HG02571 (cell line): ENCODE results near the gene ZNF628.

Source experiments
- ATAC-seq: cut with Tn5 transposase; IDR thresholded peaks from one replicate; pipeline ENCODE4 v1.9.1; 2021; ENCODE audit warnings: mild to moderate bottlenecking, moderate library complexity; ENCODE audit not compliant: unreplicated experiment

ZNF628 gene

GRCh38 chr19:55527197-55528029 lies 51.0 kb downstream of the ZNF628 start:
- no peak for ATAC-seq

GRCh38 chr19:55528030-55528803 lies 51.8 kb downstream of the ZNF628 start:
- no peak for ATAC-seq

GRCh38 chr19:55529636-55530234 lies 53.3 kb downstream of the ZNF628 start:
- ATAC-seq, result no peak

GRCh38 chr19:55530996-55531395 lies 54.6 kb downstream of the ZNF628 start:
- ATAC-seq, result no peak
